Keratinocyte (primary cell): ENCODE measurements around the gene CORO7.

Experiments used
- CTCF ChIP-seq, 3 experiments: IDR thresholded peaks in 1 of 3; conservative IDR thresholded peaks in 1 of 3; optimal IDR thresholded peaks in 1 of 3; 2 replicates in 2 of 3; 3 replicates in 1 of 3; pipeline versions ENCODE3 to v1.5.1; 2011; ENCODE audit warnings: low read length in 3 of 3, mild to moderate bottlenecking in 3 of 3, moderate library complexity in 2 of 3, control low read depth in 1 of 3, inconsistent platforms in 1 of 3; ENCODE audit not compliant: insufficient read depth in 2 of 3; ENCODE audit errors: extremely low read depth in 1 of 3
- EZH2 ChIP-seq: IDR thresholded peaks from one replicate; pipeline ENCODE4 v1.6.1; 2012; ENCODE audit warnings: inconsistent platforms, mild to moderate bottlenecking, low read length, moderate library complexity

GRCh38 chr16:4389051-4389955, 27.1 kb downstream of the CORO7 start:
- no peak for TF ChIP-seq CTCF (optimal IDR thresholded peaks at IDR 0.05 in 1 of 3, IDR thresholded peaks at IDR 0.05 in 1 of 3, conservative IDR thresholded peaks at IDR 0.05 in 1 of 3; ENCODE audit: extremely low read depth in 1 of 3, insufficient read depth in 2 of 3, low read length in 3 of 3)
- TF ChIP-seq EZH2 = no peak
